Measurements from ENCODE around the gene AKAP6.

AKAP6 gene

DNA sequence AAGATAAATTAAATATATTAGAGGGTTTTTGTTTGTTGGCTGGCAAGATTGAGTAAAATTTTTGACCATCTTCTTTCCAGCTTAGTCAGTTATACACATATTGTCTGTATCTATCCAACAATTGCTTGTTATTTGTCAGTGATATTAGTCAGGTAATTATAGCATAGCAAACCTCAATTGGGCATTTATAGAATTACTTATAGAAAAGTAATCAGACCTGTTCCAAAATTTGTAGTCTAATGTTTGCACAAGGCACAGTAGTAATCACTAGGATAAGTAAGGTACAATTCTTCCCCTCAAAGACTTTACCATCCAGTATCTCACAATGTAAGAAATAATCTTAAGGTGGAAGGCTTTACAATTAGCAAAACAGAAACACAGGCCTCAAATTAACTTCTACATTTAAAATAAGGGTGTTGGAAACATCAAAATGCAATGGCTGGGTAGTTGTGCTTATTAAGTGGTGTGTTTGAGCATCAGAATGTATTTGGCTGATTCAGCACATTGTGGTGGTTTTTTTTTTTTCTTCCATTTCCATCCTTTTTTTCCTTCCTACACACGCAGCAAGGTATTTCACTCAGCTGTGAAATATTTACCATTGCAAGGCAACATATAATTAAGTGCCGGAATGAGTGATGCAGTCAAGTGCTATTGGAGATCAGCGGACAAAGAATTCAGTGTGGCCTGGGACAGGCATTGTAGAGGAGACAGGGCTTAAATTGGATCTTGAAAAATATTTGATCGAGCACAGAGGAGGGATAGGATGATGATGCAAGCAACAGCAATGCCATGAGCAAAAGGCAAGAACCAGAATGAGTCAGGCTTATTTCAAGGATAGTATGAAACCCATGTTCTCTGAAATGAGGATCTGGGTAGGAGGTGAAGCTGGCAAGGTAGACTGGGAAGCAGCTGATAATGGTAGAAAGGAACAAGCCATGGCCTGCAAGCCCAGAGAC is 178.2 kb downstream of the AKAP6 start:
- no peak overlapping the region for H3K9ac ChIP-seq
- no peak overlapping the region for H3K4me2 ChIP-seq (ENCODE audit: low read length)
- H3K4me1 ChIP-seq = no peaks in the 10 kb centered on the region
- no peaks in the 10 kb centered on the region for H3K36me3 ChIP-seq (ENCODE audit: control insufficient read depth, insufficient read depth, low read length)
- H2AFZ ChIP-seq = no peak overlapping the region
- no peaks in the 10 kb centered on the region for H3K9me3 ChIP-seq (ENCODE audit: control insufficient read depth, low read length)
- H3K27me3 ChIP-seq (ENCODE audit: control insufficient read depth, insufficient read depth, low read length) = no peaks in the 10 kb centered on the region
- H3K27ac ChIP-seq = no peak overlapping the region
- no peak overlapping the region for H3K4me3 ChIP-seq (ENCODE audit: low read depth, low read length)
- no peaks in the 10 kb centered on the region for H3K79me2 ChIP-seq
- TF ChIP-seq, protein P1, sequence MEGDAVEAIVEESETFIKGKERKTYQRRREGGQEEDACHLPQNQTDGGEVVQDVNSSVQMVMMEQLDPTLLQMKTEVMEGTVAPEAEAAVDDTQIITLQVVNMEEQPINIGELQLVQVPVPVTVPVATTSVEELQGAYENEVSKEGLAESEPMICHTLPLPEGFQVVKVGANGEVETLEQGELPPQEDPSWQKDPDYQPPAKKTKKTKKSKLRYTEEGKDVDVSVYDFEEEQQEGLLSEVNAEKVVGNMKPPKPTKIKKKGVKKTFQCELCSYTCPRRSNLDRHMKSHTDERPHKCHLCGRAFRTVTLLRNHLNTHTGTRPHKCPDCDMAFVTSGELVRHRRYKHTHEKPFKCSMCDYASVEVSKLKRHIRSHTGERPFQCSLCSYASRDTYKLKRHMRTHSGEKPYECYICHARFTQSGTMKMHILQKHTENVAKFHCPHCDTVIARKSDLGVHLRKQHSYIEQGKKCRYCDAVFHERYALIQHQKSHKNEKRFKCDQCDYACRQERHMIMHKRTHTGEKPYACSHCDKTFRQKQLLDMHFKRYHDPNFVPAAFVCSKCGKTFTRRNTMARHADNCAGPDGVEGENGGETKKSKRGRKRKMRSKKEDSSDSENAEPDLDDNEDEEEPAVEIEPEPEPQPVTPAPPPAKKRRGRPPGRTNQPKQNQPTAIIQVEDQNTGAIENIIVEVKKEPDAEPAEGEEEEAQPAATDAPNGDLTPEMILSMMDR (IDR thresholded peaks at IDR 0.05) = no peak

DNA sequence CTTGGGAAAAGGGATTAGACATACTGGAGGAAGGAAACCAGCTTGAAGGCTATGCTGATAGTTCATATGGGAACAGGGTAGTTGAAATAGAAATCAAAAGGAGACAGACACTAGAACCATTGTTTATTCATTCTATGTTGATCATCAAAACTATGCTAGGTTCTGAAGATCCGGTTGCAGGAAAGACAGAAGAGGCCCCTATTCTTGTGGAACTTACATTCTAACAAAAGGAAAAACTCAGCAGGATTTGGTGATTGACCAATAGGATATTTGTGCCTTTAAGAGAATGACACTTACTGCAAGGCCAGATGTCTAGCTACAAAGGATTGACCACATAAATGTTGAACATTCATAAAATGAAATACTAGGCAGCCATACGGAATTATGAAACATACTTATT is 179.2 kb downstream of the AKAP6 start:
- Histone ChIP-seq H3K36me3 (ENCODE audit: control insufficient read depth, insufficient read depth, low read length) (no peaks in the 10 kb centered on the region), H3K4me3 (ENCODE audit: low read depth, low read length) (no peak overlapping the region), H3K4me1 (no peaks in the 10 kb centered on the region), H3K9ac (no peak overlapping the region), H2AFZ (no peak overlapping the region), H3K9me3 (ENCODE audit: control insufficient read depth, low read length) (no peaks in the 10 kb centered on the region), H3K4me2 (ENCODE audit: low read length) (no peak overlapping the region), H3K27ac (no peak overlapping the region), H3K79me2 (no peaks in the 10 kb centered on the region), H3K27me3 (ENCODE audit: control insufficient read depth, insufficient read depth, low read length) (no peaks in the 10 kb centered on the region)
- TF ChIP-seq, protein P1 (IDR thresholded peaks at IDR 0.05) = no peak

GRCh38 chr14:32509632-32510187 is 180.6 kb downstream of the AKAP6 start:
- H3K9ac ChIP-seq = no peak overlapping the region
- H3K4me1 ChIP-seq = no peaks in the 10 kb centered on the region
- no peak overlapping the region for H3K27ac ChIP-seq
- H3K79me2 ChIP-seq = no peaks in the 10 kb centered on the region
- no peak overlapping the region for H2AFZ ChIP-seq
- no peak overlapping the region for H3K4me3 ChIP-seq (ENCODE audit: low read depth, low read length)
- no peaks in the 10 kb centered on the region for H3K36me3 ChIP-seq (ENCODE audit: control insufficient read depth, insufficient read depth, low read length)
- H3K9me3 ChIP-seq (ENCODE audit: control insufficient read depth, low read length) = no peaks in the 10 kb centered on the region
- no peaks in the 10 kb centered on the region for H3K27me3 ChIP-seq (ENCODE audit: control insufficient read depth, insufficient read depth, low read length)
- no peak overlapping the region for H3K4me2 ChIP-seq (ENCODE audit: low read length)
- TF ChIP-seq, protein P1 (IDR thresholded peaks at IDR 0.05) = no peak

DNA sequence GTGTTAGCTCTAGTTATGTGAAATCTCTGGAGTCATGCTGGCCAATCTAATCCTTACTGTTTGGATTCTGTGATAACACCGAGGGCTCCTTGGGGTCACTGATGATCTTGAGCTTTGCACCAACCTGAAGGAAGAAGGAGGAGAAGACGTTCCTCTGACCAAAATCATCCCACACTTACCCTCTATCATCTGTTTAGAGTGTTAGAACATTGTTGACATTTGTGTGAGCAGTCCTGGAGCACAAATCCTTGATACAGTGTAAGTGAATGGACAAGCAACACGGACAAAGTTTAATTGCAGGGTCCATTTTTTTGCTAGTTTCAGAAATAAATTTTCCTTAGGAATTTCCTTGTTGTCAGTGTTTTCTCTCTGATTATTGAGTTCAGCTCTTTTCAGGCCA is 181.7 kb downstream of the AKAP6 start:
- no peaks in the 10 kb centered on the region for H3K27me3 ChIP-seq (ENCODE audit: control insufficient read depth, insufficient read depth, low read length)
- TF ChIP-seq, protein P1 (IDR thresholded peaks at IDR 0.05) = no peak
- no peak overlapping the region for H3K27ac ChIP-seq
- H3K9ac ChIP-seq = no peak overlapping the region
- H3K36me3 ChIP-seq (ENCODE audit: control insufficient read depth, insufficient read depth, low read length) = no peaks in the 10 kb centered on the region
- no peak overlapping the region for H3K4me3 ChIP-seq (ENCODE audit: low read depth, low read length)
- no peak overlapping the region for H2AFZ ChIP-seq
- no peaks in the 10 kb centered on the region for H3K79me2 ChIP-seq
- no peaks in the 10 kb centered on the region for H3K9me3 ChIP-seq (ENCODE audit: control insufficient read depth, low read length)
- H3K4me2 ChIP-seq (ENCODE audit: low read length) = no peak overlapping the region
- H3K4me1 ChIP-seq = no peaks in the 10 kb centered on the region

All from parathyroid adenoma (tissue), 2 donors.